ENCODE measurements around the gene LYZL6. TPM values are rescaled to one million over a fixed set of nuclear protein-coding genes. Genes with fewer than 3 reads are reported as not detected.
"Not testable (repeated sequence)": the region's sequence is repeated elsewhere in the genome, so short reads cannot be mapped to it uniquely, and the experiment has no call there.

LYZL6 gene
- total RNA-seq, 1 experiment from 2014 or later: not detected

- no peak for DNase-seq
- Histone ChIP-seq H3K27me3 (ENCODE audit: low read length) (no peaks in the 10 kb centered on the region), H4K20me1 (ENCODE audit: insufficient read depth, low read depth, low read length) (no peaks in the 10 kb centered on the region), H3K4me2 (ENCODE audit: low read depth, low read length, poor library complexity, severe bottlenecking) (no peak overlapping the region), H3K4me3 (ENCODE audit: low read length) (no peak overlapping the region), H3K36me3 (ENCODE audit: insufficient read depth, low read length) (no peaks in the 10 kb centered on the region), H3K9me3 (ENCODE audit: low read length) (no peaks in the 10 kb centered on the region), H3K79me2 (ENCODE audit: low read length) (no peaks in the 10 kb centered on the region), H3K9ac (ENCODE audit: low read length) (no peak overlapping the region), H3K27ac (ENCODE audit: low read length) (no peak overlapping the region), H3K4me1 (ENCODE audit: low read length) (no peaks in the 10 kb centered on the region), H2AFZ (ENCODE audit: low read length) (no peak overlapping the region), H3K9me2 (replicated peaks; ENCODE audit: insufficient read depth, low read length) (no peaks in the 10 kb centered on the region)
These were observed 45.0 kb downstream of the LYZL6 start for GRCh38 chr17:35898283-35899070.

- not testable (repeated sequence) for H3K79me2 ChIP-seq (ENCODE audit: low read length); H3K9ac ChIP-seq (ENCODE audit: low read length); DNase-seq; H3K4me1 ChIP-seq (ENCODE audit: low read length); H4K20me1 ChIP-seq (ENCODE audit: insufficient read depth, low read depth, low read length); H2AFZ ChIP-seq (ENCODE audit: low read length); H3K9me2 ChIP-seq (replicated peaks; ENCODE audit: insufficient read depth, low read length); H3K4me3 ChIP-seq (ENCODE audit: low read length); H3K27ac ChIP-seq (ENCODE audit: low read length); H3K36me3 ChIP-seq (ENCODE audit: insufficient read depth, low read length); H3K9me3 ChIP-seq (ENCODE audit: low read length); H3K27me3 ChIP-seq (ENCODE audit: low read length); H3K4me2 ChIP-seq (ENCODE audit: low read depth, low read length, poor library complexity, severe bottlenecking)
These were observed 45.7 kb downstream of the LYZL6 start for GRCh38 chr17:35897772-35898171.

DNA sequence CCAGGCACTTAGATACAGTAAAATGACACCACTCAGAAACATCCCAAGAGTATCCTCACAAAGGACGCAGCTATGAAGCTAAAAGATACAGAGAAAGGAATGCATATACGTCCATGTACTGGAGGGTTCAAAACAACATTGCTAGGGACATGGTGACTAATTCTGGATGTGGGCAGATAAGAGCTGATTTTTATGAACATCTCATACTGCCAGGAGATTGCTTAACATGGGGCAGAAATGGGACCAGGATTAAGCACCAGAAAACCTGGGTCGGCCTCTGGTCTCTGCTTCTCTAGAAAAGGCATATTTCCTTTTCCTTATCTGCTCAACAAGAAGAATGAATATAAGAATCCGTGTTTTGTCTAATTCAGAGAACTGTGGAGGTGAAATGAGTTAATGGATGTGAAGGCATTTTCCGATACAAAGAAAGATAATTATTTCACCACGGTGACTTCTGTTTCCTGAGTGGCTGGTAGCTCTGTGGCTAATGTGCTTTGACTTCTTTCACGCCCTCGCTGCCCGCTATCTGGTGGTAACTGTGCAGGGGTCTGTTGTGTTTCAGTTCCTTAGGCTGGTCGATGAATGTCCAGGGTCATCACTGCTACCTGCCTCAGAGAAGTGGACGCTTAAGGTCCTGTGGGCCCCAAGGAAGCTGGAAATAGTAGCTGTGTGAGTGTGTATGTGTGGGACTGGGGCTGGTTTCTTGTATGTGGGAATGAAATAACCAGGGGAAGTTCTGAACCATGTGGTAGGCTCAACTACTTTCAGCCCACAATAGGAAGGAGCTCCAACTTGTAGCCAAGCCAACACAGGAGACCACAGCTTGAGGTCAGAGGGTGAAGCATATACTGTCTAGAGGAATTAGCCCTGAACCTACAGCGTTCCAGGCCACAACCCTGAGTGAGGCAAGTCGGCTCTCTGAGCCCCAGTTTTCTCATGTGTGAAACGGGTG is 47.6 kb downstream of the LYZL6 start:
- no peaks in the 10 kb centered on the region for H3K9me3 ChIP-seq (ENCODE audit: low read length)
- H3K36me3 ChIP-seq (ENCODE audit: insufficient read depth, low read length): no peaks in the 10 kb centered on the region
- no peak for DNase-seq
- no peaks in the 10 kb centered on the region for H3K9me2 ChIP-seq (replicated peaks; ENCODE audit: insufficient read depth, low read length)
- no peaks in the 10 kb centered on the region for H4K20me1 ChIP-seq (ENCODE audit: insufficient read depth, low read depth, low read length)
- H3K4me1 ChIP-seq (ENCODE audit: low read length): no peaks in the 10 kb centered on the region
- H3K27me3 ChIP-seq (ENCODE audit: low read length): no peaks in the 10 kb centered on the region
- no peak overlapping the region for H3K4me2 ChIP-seq (ENCODE audit: low read depth, low read length, poor library complexity, severe bottlenecking)
- H3K4me3 ChIP-seq (ENCODE audit: low read length): no peak overlapping the region
- no peak overlapping the region for H3K9ac ChIP-seq (ENCODE audit: low read length)
- H2AFZ ChIP-seq (ENCODE audit: low read length): no peak overlapping the region
- H3K27ac ChIP-seq (ENCODE audit: low read length): no peak overlapping the region
- H3K79me2 ChIP-seq (ENCODE audit: low read length): no peaks in the 10 kb centered on the region

DNA sequence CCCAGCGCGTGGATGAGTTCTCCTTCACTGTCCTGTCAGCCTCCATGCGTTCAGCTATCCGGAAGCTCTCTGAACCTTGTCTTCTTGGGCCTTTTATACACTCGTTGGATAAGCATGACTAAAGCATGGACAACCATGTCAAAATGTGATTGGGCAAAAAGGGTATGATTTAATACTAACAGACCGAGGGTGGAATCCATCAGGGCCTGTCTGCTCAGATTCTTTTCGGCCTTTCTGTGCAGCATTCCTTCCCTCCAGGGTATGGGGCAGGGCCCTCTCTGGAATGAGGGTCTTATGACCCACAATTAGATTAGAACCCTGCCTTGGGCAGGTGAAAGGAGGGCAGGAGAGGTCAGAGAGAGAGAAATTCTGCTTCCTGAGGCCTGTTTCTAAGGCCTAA is 49.3 kb downstream of the LYZL6 start:
- Histone ChIP-seq H3K9me2 (replicated peaks; ENCODE audit: insufficient read depth, low read length) (no peaks in the 10 kb centered on the region), H3K9ac (ENCODE audit: low read length) (no peak overlapping the region), H3K79me2 (ENCODE audit: low read length) (no peaks in the 10 kb centered on the region), H3K27me3 (ENCODE audit: low read length) (no peaks in the 10 kb centered on the region), H3K4me2 (ENCODE audit: low read depth, low read length, poor library complexity, severe bottlenecking) (no peak overlapping the region), H3K36me3 (ENCODE audit: insufficient read depth, low read length) (no peaks in the 10 kb centered on the region), H3K4me3 (ENCODE audit: low read length) (no peak overlapping the region), H2AFZ (ENCODE audit: low read length) (no peak overlapping the region), H3K4me1 (ENCODE audit: low read length) (no peaks in the 10 kb centered on the region), H3K27ac (ENCODE audit: low read length) (no peak overlapping the region), H4K20me1 (ENCODE audit: insufficient read depth, low read depth, low read length) (no peaks in the 10 kb centered on the region), H3K9me3 (ENCODE audit: low read length) (no peaks in the 10 kb centered on the region)
- no peak for DNase-seq

DNA sequence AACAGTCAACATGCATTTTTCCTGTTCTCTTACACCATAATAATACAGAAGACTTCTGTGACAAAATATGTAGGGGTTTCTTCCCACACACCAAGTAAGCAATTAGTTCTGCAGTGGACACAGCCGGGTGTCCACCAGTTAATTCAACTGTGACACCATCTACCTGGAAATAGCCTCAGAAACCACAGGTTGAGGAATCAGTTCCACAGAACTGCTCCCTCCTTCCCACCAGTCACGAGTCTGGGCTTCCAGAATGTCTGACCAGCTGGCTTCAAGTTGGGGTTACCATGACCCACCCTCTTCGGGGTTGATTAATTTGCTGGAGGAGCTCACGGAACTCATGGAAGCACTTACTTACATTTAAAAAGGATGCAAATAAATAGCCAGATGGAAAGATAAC is 49.8 kb downstream of the LYZL6 start:
- H3K9ac ChIP-seq (ENCODE audit: low read length): no peak overlapping the region
- no peak overlapping the region for H3K4me3 ChIP-seq (ENCODE audit: low read length)
- H2AFZ ChIP-seq (ENCODE audit: low read length): no peak overlapping the region
- H3K79me2 ChIP-seq (ENCODE audit: low read length): no peaks in the 10 kb centered on the region
- H3K9me3 ChIP-seq (ENCODE audit: low read length): no peaks in the 10 kb centered on the region
- no peaks in the 10 kb centered on the region for H4K20me1 ChIP-seq (ENCODE audit: insufficient read depth, low read depth, low read length)
- no peaks in the 10 kb centered on the region for H3K36me3 ChIP-seq (ENCODE audit: insufficient read depth, low read length)
- no peak overlapping the region for H3K27ac ChIP-seq (ENCODE audit: low read length)
- H3K4me1 ChIP-seq (ENCODE audit: low read length): no peaks in the 10 kb centered on the region
- no peaks in the 10 kb centered on the region for H3K27me3 ChIP-seq (ENCODE audit: low read length)
- no peaks in the 10 kb centered on the region for H3K9me2 ChIP-seq (replicated peaks; ENCODE audit: insufficient read depth, low read length)
- no peak overlapping the region for H3K4me2 ChIP-seq (ENCODE audit: low read depth, low read length, poor library complexity, severe bottlenecking)
- DNase-seq: no peak

DNA sequence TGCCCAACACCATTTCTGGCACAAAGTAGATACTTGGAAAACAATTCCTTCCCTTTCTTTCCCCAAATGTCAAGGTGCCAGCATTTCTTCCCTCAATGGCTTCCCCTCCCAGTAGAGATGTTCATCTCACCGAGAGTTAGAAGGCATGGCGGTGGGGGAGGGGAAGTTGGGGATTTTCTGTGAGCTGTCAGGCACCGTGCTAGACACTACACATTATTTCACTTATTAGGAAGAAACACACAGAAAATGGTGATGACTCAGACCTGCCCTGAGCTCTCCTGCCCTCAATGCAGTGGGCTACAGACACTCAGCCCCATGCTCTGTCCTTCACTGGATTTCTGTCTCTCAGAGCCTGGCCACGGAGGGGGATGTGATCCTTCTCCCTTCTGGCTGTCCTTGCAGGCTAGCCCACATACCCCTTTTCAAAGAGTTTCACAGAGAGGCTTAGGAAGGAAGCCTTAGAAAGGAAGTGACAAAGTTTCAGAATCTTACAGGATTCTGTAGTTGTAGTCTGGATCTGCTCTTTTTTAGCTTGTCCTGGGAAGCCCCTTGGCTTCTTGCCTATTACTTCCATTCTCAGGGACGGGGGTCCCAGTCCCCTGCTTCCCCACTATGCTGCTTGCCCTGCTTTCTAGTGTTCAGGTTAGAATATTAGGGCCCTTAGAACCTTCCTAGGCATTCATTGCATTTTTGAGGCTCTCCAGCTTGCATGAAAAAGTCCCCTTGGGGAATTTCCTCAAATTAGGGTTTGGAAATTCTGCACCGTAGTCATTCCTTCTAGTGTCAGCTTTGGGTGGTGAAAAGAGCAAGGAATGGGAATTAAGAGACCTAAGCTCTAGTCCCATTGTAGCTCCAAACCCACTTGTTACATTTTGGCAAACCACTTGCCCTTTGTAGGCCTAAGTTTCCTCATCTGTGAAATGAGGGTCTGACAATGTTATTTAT is 51.1 kb downstream of the LYZL6 start:
- Histone ChIP-seq H4K20me1 (ENCODE audit: insufficient read depth, low read depth, low read length) (no peaks in the 10 kb centered on the region), H2AFZ (ENCODE audit: low read length) (no peak overlapping the region), H3K27me3 (ENCODE audit: low read length) (no peaks in the 10 kb centered on the region), H3K9ac (ENCODE audit: low read length) (no peak overlapping the region), H3K4me1 (ENCODE audit: low read length) (no peaks in the 10 kb centered on the region), H3K79me2 (ENCODE audit: low read length) (no peaks in the 10 kb centered on the region), H3K9me2 (replicated peaks; ENCODE audit: insufficient read depth, low read length) (no peaks in the 10 kb centered on the region), H3K9me3 (ENCODE audit: low read length) (no peaks in the 10 kb centered on the region), H3K36me3 (ENCODE audit: insufficient read depth, low read length) (no peaks in the 10 kb centered on the region), H3K4me3 (ENCODE audit: low read length) (no peak overlapping the region), H3K4me2 (ENCODE audit: low read depth, low read length, poor library complexity, severe bottlenecking) (no peak overlapping the region), H3K27ac (ENCODE audit: low read length) (no peak overlapping the region)
- DNase-seq: no peak

DNA sequence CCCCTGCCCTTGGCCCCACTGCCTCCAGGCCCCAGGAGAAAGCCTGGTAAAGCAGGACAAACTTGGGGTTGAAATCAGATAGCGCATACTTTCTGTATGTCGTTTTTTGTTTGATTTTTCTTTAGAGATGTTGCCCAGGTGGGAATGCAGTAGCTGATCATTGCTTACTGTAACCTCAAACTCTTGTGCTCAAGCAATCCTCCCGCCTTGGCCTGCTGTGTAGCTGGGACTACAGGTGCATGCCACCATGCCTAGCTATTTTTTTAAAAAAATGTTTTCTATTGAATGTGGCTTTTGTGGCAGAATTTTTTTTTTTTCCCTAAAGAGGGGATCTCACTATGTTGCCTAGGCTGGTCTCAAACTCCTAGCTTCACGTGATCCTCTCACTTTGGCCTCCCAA is 52.2 kb downstream of the LYZL6 start:
- no peak overlapping the region for H2AFZ ChIP-seq (ENCODE audit: low read length)
- no peaks in the 10 kb centered on the region for H4K20me1 ChIP-seq (ENCODE audit: insufficient read depth, low read depth, low read length)
- H3K27ac ChIP-seq (ENCODE audit: low read length): no peak overlapping the region

More for the DNA sequence above, 52.2 kb downstream of the LYZL6 start:
- H3K9ac ChIP-seq (ENCODE audit: low read length): no peak overlapping the region
- no peaks in the 10 kb centered on the region for H3K4me1 ChIP-seq (ENCODE audit: low read length)
- H3K27me3 ChIP-seq (ENCODE audit: low read length): no peaks in the 10 kb centered on the region
- no peak for DNase-seq
- H3K36me3 ChIP-seq (ENCODE audit: insufficient read depth, low read length): no peaks in the 10 kb centered on the region
- H3K9me3 ChIP-seq (ENCODE audit: low read length): no peaks in the 10 kb centered on the region
- H3K9me2 ChIP-seq (replicated peaks; ENCODE audit: insufficient read depth, low read length): no peaks in the 10 kb centered on the region
- H3K4me2 ChIP-seq (ENCODE audit: low read depth, low read length, poor library complexity, severe bottlenecking): no peak overlapping the region
- H3K79me2 ChIP-seq (ENCODE audit: low read length): no peaks in the 10 kb centered on the region
- H3K4me3 ChIP-seq (ENCODE audit: low read length): no peak overlapping the region

Data from Karpas-422 (cell line).